Left lung (tissue), 10 donors: ENCODE data around the gene LTF. TPM values are rescaled to one million over a fixed set of nuclear protein-coding genes. Genes with fewer than 3 reads are reported as not detected.

Experiments
- ATAC-seq: fragments of 200-7000 bp; cut with Tn5 transposase; one replicate; pipeline ENCODE4 v1.9.1; 2020; ENCODE audit warnings: moderate library complexity
- DNase-seq, 4 donors: peaks; one replicate each; pipeline ENCODE4 v3.0.0-alpha.2; 2013 to 2020
- H3K27ac ChIP-seq, 2 donors: fragments of 200-600 bp; sonication (generic) in 1 of 2; one replicate each; pipeline versions ENCODE4 v1.5.0 to v1.8.0; 2020 to 2021
- H3K27me3 ChIP-seq, 2 donors: fragments of 200-600 bp; sonication (generic) in 1 of 2; one replicate each; pipeline versions ENCODE4 v1.5.0 to v1.8.0; 2020 to 2021
- H3K36me3 ChIP-seq, 2 donors: fragments of 200-600 bp; sonication (generic) in 1 of 2; one replicate each; pipeline versions ENCODE4 v1.5.0 to v1.8.0; 2020 to 2021
- H3K4me1 ChIP-seq, 2 donors: fragments of 200-600 bp; one replicate each; pipeline ENCODE4 v1.8.0; 2021
- H3K4me3 ChIP-seq, 2 donors: fragments of 200-600 bp; sonication (generic) in 1 of 2; one replicate each; pipeline versions ENCODE4 v1.5.0 to v1.8.0; 2020 to 2021; ENCODE audit warnings: mild to moderate bottlenecking in 1 of 2
- H3K9me3 ChIP-seq, 2 donors: fragments of 200-600 bp; sonication (generic) in 1 of 2; one replicate each; pipeline versions ENCODE4 v1.5.0 to v1.8.0; 2020 to 2021
- CTCF ChIP-seq, 2 donors: fragments of 200-600 bp; sonication (generic) in 1 of 2; IDR thresholded peaks; one replicate each; pipeline versions ENCODE4 v1.5.0 to v1.8.0; 2021; ENCODE audit warnings: antibody characterized with exemption in 2 of 2
- intact Hi-C, 2 donors: fragments of 100-400 bp; cut with DNase I; formaldehyde crosslinking; loops; one replicate each; pipeline versions ENCODE4 v1.11.2 to v1.14.2; 2022
- polyA plus RNA-seq, 6 donors: library from polyadenylated mRNA; unstranded; fragments of 120-200 nt; gene quantifications; one replicate each; pipeline ENCODE4 v1.2.1, GENCODE V29; 2013; ENCODE audit not compliant: insufficient read length in 6 of 6
- total RNA-seq, 2 donors: library from RNA; stranded (reverse); fragmentation: NEBNext Ultra II Directional; extraction: Animal tissue kit (Norgen Biotek cat#: 25700); gene quantifications; one replicate each; pipeline ENCODE4 v1.2.1, GENCODE V29; 2021
- donor health status: DM: no; HTN: yes; CAD: no.
- donor health status: DM: no; HTN: no; CAD: no.

Gene LTF
- total and polyA plus RNA-seq, 8 donors: 2.3 to 113 (median 5.5) TPM

- TF ChIP-seq CTCF (IDR thresholded peaks at IDR 0.05): no peak
- peaks cover 12 to 25% of the 10 kb centered on the region in 2 donors for H3K27me3 ChIP-seq
These were observed 2.9 kb upstream of the LTF start for GRCh38 chr3:46467562-46467961.

GRCh38 chr3:46466871-46467403, 2.2 kb upstream of the LTF start:
- Histone ChIP-seq H3K9me3 (no peaks in the 10 kb centered on the region), H3K27me3 (peaks cover 12 to 25% of the 10 kb centered on the region in 2 donors), H3K27ac (no peak overlapping the region), H3K4me3 (no peak overlapping the region), H3K4me1 (peaks cover 0 to 54% of the 10 kb centered on the region in 2 donors), H3K36me3 (no peaks in the 10 kb centered on the region)
- ATAC-seq (no peak), DNase-seq (no peak)
- intact Hi-C loops: no loop called here
- TF ChIP-seq CTCF (IDR thresholded peaks at IDR 0.05): no peak

More at GRCh38 chr3:46467562-46467961, 2.9 kb upstream of the LTF start:
- Histone ChIP-seq H3K4me3 (no peak overlapping the region), H3K36me3 (no peaks in the 10 kb centered on the region), H3K4me1 (peaks cover 0 to 47% of the 10 kb centered on the region in 2 donors), H3K27ac (no peak overlapping the region), H3K9me3 (no peaks in the 10 kb centered on the region)
- DNase-seq: no peak
- ATAC-seq: no peak
- intact Hi-C loops: no loop called here

- TF ChIP-seq CTCF (IDR thresholded peaks at IDR 0.05): no peak
- Histone ChIP-seq H3K4me1 (peaks cover 0 to 60% of the 10 kb centered on the region in 2 donors), H3K4me3 (no peak overlapping the region), H3K27ac (no peak overlapping the region), H3K27me3 (peaks cover 12 to 25% of the 10 kb centered on the region in 2 donors), H3K36me3 (no peaks in the 10 kb centered on the region), H3K9me3 (no peaks in the 10 kb centered on the region)
- DNase-seq (no peak), ATAC-seq (no peak)
- intact Hi-C loops: no loop called here
These were observed 1.6 kb upstream of the LTF start for GRCh38 chr3:46466273-46466672.

- ATAC-seq: no peak
- no peaks in the 10 kb centered on the region for H3K9me3 ChIP-seq
- no peak for TF ChIP-seq CTCF (IDR thresholded peaks at IDR 0.05)
These were observed 453 bp upstream of the LTF start for GRCh38 chr3:46465196-46465520.

GRCh38 chr3:46463868-46464241, 850 bp downstream of the LTF start:
- ATAC-seq: no peak
- Histone ChIP-seq H3K27me3 (peaks cover 12 to 25% of the 10 kb centered on the region in 2 donors), H3K9me3 (no peaks in the 10 kb centered on the region), H3K27ac (peak overlapping the region in 1 of 2 donors; percentile 81), H3K4me3 (no peak overlapping the region), H3K36me3 (no peaks in the 10 kb centered on the region), H3K4me1 (peaks cover 0 to 49% of the 10 kb centered on the region in 2 donors)
- no peak for TF ChIP-seq CTCF (IDR thresholded peaks at IDR 0.05)
- no peak for DNase-seq
- intact Hi-C loops: no loop called here

More at GRCh38 chr3:46465196-46465520, 453 bp upstream of the LTF start:
- intact Hi-C loops: no loop called here
- peak overlapping the region in 1 of 2 donors; percentile 81 for H3K27ac ChIP-seq
- no peak overlapping the region for H3K4me3 ChIP-seq
- no peak for DNase-seq
- no peaks in the 10 kb centered on the region for H3K36me3 ChIP-seq
- H3K4me1 ChIP-seq: peaks cover 0 to 58% of the 10 kb centered on the region in 2 donors
- peaks cover 12 to 25% of the 10 kb centered on the region in 2 donors for H3K27me3 ChIP-seq
